H9 (cell line): Measurements from ENCODE around the gene FA2H. TPM values are rescaled to one million over a fixed set of nuclear protein-coding genes. Genes with fewer than 3 reads are reported as not detected.
"Not testable (repeated sequence)": the region's sequence is repeated elsewhere in the genome, so short reads cannot be mapped to it uniquely, and the experiment has no call there.

ENCODE experiments used
- DNase-seq: peaks from one replicate; pipeline ENCODE4 v3.0.0-alpha.2; 2017
- H2AFZ ChIP-seq: one replicate; pipeline ENCODE4 v1.6.1; 2013; ENCODE audit warnings: mild to moderate bottlenecking, low read length, control low read depth, moderate library complexity
- H2AK5ac ChIP-seq: 2 replicates; pipeline ENCODE4 v1.6.1; 2013; ENCODE audit warnings: low read length, control low read depth, mixed read lengths; ENCODE audit not compliant: insufficient read length
- H2BK120ac ChIP-seq: one replicate; pipeline ENCODE4 v1.6.1; 2013; ENCODE audit warnings: low read depth, mild to moderate bottlenecking, low read length, control low read depth, inconsistent platforms; ENCODE audit not compliant: poor library complexity, severe bottlenecking
- H2BK12ac ChIP-seq: 2 replicates; pipeline ENCODE4 v1.6.1; 2013; ENCODE audit warnings: low read length, control low read depth, mixed read lengths, low read depth; ENCODE audit not compliant: insufficient read length
- H2BK15ac ChIP-seq: 2 replicates; pipeline ENCODE4 v1.6.1; 2013; ENCODE audit warnings: low read depth, low read length, control low read depth
- H2BK20ac ChIP-seq: one replicate; pipeline ENCODE4 v1.6.1; 2013; ENCODE audit warnings: low read depth, mild to moderate bottlenecking, low read length, control low read depth, inconsistent platforms; ENCODE audit not compliant: poor library complexity, severe bottlenecking
- H2BK5ac ChIP-seq: 2 replicates; pipeline ENCODE4 v1.6.1; 2013; ENCODE audit warnings: low read length, control low read depth, mixed read lengths; ENCODE audit not compliant: insufficient read length
- H3K14ac ChIP-seq: 2 replicates; pipeline ENCODE4 v1.6.1; 2013; ENCODE audit warnings: low read length, control low read depth; ENCODE audit not compliant: insufficient read depth
- H3K18ac ChIP-seq: 2 replicates; pipeline ENCODE4 v1.6.1; 2013; ENCODE audit warnings: low read depth, mild to moderate bottlenecking, mixed read lengths, low read length, control low read depth; ENCODE audit not compliant: insufficient read length
- H3K23ac ChIP-seq: 2 replicates; pipeline ENCODE4 v1.6.1; 2013; ENCODE audit warnings: low read length, control low read depth, mixed read lengths, low read depth; ENCODE audit not compliant: insufficient read length
- H3K23me2 ChIP-seq: 2 replicates; pipeline ENCODE4 v1.6.1; 2013; ENCODE audit warnings: low read depth, mild to moderate bottlenecking, mixed read lengths, low read length, control low read depth; ENCODE audit not compliant: insufficient read length, poor library complexity, severe bottlenecking
- H3K27ac ChIP-seq: 2 replicates; pipeline ENCODE4 v1.5.1; 2013; ENCODE audit warnings: low read length, control low read depth, mixed read lengths, low read depth; ENCODE audit not compliant: insufficient read length
- H3K27me3 ChIP-seq: 2 replicates; pipeline ENCODE4 v1.6.1; 2013; ENCODE audit warnings: low read length, control low read depth, inconsistent platforms; ENCODE audit not compliant: insufficient read depth
- H3K4ac ChIP-seq: 2 replicates; pipeline ENCODE4 v1.6.1; 2013; ENCODE audit warnings: low read depth, mild to moderate bottlenecking, control low read depth, inconsistent platforms, low read length, moderate library complexity
- H3K4me1 ChIP-seq: 2 replicates; pipeline ENCODE4 v1.6.1; 2013; ENCODE audit warnings: low read length, control low read depth, inconsistent platforms; ENCODE audit not compliant: insufficient read depth
- H3K4me2 ChIP-seq: 2 replicates; pipeline ENCODE4 v1.6.1; 2013; ENCODE audit warnings: low read length, control low read depth, mixed read lengths; ENCODE audit not compliant: insufficient read length, insufficient read depth
- H3K56ac ChIP-seq: 2 replicates; pipeline ENCODE4 v1.6.1; 2013; ENCODE audit warnings: low read depth, mild to moderate bottlenecking, mixed read lengths, low read length, control low read depth; ENCODE audit not compliant: insufficient read length
- H3K79me1 ChIP-seq: 2 replicates; pipeline ENCODE4 v1.6.1; 2013; ENCODE audit warnings: low read depth, mild to moderate bottlenecking, moderate library complexity, low read length, control low read depth, inconsistent platforms; ENCODE audit not compliant: insufficient read depth, poor library complexity, severe bottlenecking
- H3K79me2 ChIP-seq: 2 replicates; pipeline ENCODE4 v1.6.1; 2013; ENCODE audit warnings: low read length, control low read depth, inconsistent platforms; ENCODE audit not compliant: insufficient read depth
- H3K9ac ChIP-seq: 2 replicates; pipeline ENCODE4 v1.6.1; 2013; ENCODE audit warnings: low read length, control low read depth, mixed read lengths; ENCODE audit not compliant: insufficient read length; ENCODE audit errors: extremely low read depth
- H3K9me3 ChIP-seq: one replicate; pipeline ENCODE4 v1.6.1; 2013; ENCODE audit warnings: low read depth, low read length, inconsistent platforms; ENCODE audit not compliant: control insufficient read depth
- H3T11ph ChIP-seq: one replicate; pipeline ENCODE4 v1.6.1; 2013; ENCODE audit warnings: mild to moderate bottlenecking, low read length, control low read depth, inconsistent platforms
- H4K20me1 ChIP-seq: one replicate; pipeline ENCODE4 v1.6.1; 2013; ENCODE audit not compliant: control insufficient read depth, insufficient read length, insufficient read depth
- H4K5ac ChIP-seq: 2 replicates; pipeline ENCODE4 v1.6.1; 2013; ENCODE audit warnings: low read depth, mild to moderate bottlenecking, mixed read lengths, low read length, control low read depth; ENCODE audit not compliant: insufficient read length
- H4K8ac ChIP-seq: replicated peaks from 2 replicates; pipeline ENCODE4 v1.6.1; 2013; ENCODE audit warnings: low read length, control low read depth, mixed read lengths, low read depth; ENCODE audit not compliant: insufficient read length
- H4K91ac ChIP-seq: 2 replicates; pipeline ENCODE4 v1.6.1; 2013; ENCODE audit warnings: low read depth, mild to moderate bottlenecking, moderate library complexity, mixed read lengths, low read length, control low read depth; ENCODE audit not compliant: insufficient read length
- H3K27ac Mint-ChIP-seq, 3 experiments: 2 replicates in 2 of 3; 3 replicates in 1 of 3; pipeline ENCODE4 v1.8.0; 2020 to 2021; ENCODE audit warnings: mixed read lengths in 3 of 3, mild to moderate bottlenecking in 1 of 3, moderate library complexity in 1 of 3
- H3K27me3 Mint-ChIP-seq: 2 replicates; pipeline ENCODE4 v1.8.0; 2021; ENCODE audit warnings: low read depth, mild to moderate bottlenecking, moderate library complexity, mixed read lengths
- H3K36me3 Mint-ChIP-seq, 3 experiments: 2 replicates in 2 of 3; 3 replicates in 1 of 3; pipeline ENCODE4 v1.8.0; 2020 to 2021; ENCODE audit warnings: low read depth in 3 of 3, mixed read lengths in 3 of 3; ENCODE audit not compliant: insufficient read depth in 1 of 3
- H3K4me1 Mint-ChIP-seq, 2 experiments: 2 replicates each; pipeline ENCODE4 v1.8.0; 2020; ENCODE audit warnings: mixed read lengths in 2 of 2
- H3K4me3 Mint-ChIP-seq, 2 experiments: 2 replicates in 1 of 2; 3 replicates in 1 of 2; pipeline ENCODE4 v1.8.0; 2020 to 2021; ENCODE audit warnings: mild to moderate bottlenecking in 2 of 2, mixed read lengths in 2 of 2, moderate library complexity in 1 of 2
- H3K9me3 Mint-ChIP-seq, 2 experiments: 2 replicates in 1 of 2; 3 replicates in 1 of 2; pipeline ENCODE4 v1.8.0; 2020; ENCODE audit warnings: mild to moderate bottlenecking in 2 of 2, mixed read lengths in 2 of 2, moderate library complexity in 1 of 2
- WGBS: extraction: QIAGEN DNeasy Blood & Tissue Kit; methylation state at CpG from one replicate; pipeline ENCODE4 v1.1.7; 2013; ENCODE audit warnings: missing lambda C conversion rate, low lambda C conversion rate, mixed read lengths; ENCODE audit not compliant: insufficient read length; ENCODE audit errors: extremely low coverage; 5-methylcytosine and 5-hydroxymethylcytosine counted together
- total RNA-seq: library from RNA; stranded (reverse); gene quantifications from 2 replicates; pipeline ENCODE4 v1.2.1, GENCODE V29; 2021
- TF ChIP-seq, protein P1 (sequence below): fragments of 200-600 bp; sonication (generic); conservative IDR thresholded peaks from 3 replicates; pipeline ENCODE4 v1.8.0; 2021; ENCODE audit warnings: antibody characterized with exemption, mild to moderate bottlenecking

The FA2H gene
- total RNA-seq, 1 experiment from 2014 or later, result 25.1 TPM

DNA sequence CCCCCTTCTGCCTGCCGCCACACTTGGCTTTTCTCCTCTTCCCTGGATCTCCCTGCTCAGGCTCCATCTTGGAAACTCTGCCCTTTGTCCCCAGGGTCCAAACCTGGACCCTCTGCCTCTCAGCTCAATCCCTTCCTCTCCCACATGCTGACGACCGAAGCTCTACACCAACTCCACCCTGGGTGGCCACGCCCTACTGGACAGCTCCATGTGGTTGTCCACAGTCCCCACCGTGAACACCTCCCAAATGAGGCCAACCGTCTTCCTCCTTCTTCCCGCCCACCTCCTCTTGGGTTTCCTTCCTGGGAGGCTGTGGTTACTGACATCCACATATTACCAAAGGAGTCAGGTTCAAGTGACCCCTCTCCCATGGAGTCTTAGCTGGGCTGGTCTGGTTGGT, 51.4 kb downstream of the FA2H start:
- Histone ChIP-seq H2BK20ac (no peak overlapping the region), H2AFZ (no peak overlapping the region), H3K9me3 (no peaks in the 10 kb centered on the region), H3T11ph (no peak overlapping the region), H3K27me3 (no peaks in the 10 kb centered on the region), H3K79me2 (no peaks in the 10 kb centered on the region), H3K27ac (no peak overlapping the region), H3K23me2 (no peaks in the 10 kb centered on the region), H4K91ac (no peak overlapping the region), H2BK15ac (no peak overlapping the region), H4K8ac (no peak overlapping the region), H3K4me2 (no peak overlapping the region), H3K4ac (no peak overlapping the region), H3K18ac (no peak overlapping the region), H3K14ac (no peak overlapping the region), H4K5ac (no peak overlapping the region), H3K9ac (no peak overlapping the region), H2BK5ac (no peak overlapping the region), H3K4me1 (no peaks in the 10 kb centered on the region; the same call in 1 of the 2 replicates), H3K79me1 (no peaks in the 10 kb centered on the region), H2BK120ac (no peak overlapping the region), H2AK5ac (no peak overlapping the region), H3K56ac (no peak overlapping the region), H3K23ac (no peak overlapping the region), H2BK12ac (no peak overlapping the region), H4K20me1 (no peaks in the 10 kb centered on the region)
- TF ChIP-seq, protein P1, sequence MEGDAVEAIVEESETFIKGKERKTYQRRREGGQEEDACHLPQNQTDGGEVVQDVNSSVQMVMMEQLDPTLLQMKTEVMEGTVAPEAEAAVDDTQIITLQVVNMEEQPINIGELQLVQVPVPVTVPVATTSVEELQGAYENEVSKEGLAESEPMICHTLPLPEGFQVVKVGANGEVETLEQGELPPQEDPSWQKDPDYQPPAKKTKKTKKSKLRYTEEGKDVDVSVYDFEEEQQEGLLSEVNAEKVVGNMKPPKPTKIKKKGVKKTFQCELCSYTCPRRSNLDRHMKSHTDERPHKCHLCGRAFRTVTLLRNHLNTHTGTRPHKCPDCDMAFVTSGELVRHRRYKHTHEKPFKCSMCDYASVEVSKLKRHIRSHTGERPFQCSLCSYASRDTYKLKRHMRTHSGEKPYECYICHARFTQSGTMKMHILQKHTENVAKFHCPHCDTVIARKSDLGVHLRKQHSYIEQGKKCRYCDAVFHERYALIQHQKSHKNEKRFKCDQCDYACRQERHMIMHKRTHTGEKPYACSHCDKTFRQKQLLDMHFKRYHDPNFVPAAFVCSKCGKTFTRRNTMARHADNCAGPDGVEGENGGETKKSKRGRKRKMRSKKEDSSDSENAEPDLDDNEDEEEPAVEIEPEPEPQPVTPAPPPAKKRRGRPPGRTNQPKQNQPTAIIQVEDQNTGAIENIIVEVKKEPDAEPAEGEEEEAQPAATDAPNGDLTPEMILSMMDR, result no peak
- Mint-ChIP-seq H3K4me1 (peaks cover 5 to 6% of the 10 kb centered on the region in 2 experiments; a peak in 3 of 4 replicates), H3K9me3 (peaks cover 11% of the 10 kb centered on the region in 2 experiments), H3K36me3 (peaks cover 3 to 28% (median 7%) of the 10 kb centered on the region in 3 experiments; a peak in 5 of 7 replicates), H3K27me3 (no peaks in the 10 kb centered on the region; the same call in none of the 2 replicates), H3K4me3 (no peak overlapping the region), H3K27ac (peak overlapping the region in 1 of 3 experiments; percentile 66; a peak in 1 of 7 replicates)
- WGBS, result no CpG with 5 or more reads among the region's 7 CpGs
- DNase-seq, result no peak

DNA sequence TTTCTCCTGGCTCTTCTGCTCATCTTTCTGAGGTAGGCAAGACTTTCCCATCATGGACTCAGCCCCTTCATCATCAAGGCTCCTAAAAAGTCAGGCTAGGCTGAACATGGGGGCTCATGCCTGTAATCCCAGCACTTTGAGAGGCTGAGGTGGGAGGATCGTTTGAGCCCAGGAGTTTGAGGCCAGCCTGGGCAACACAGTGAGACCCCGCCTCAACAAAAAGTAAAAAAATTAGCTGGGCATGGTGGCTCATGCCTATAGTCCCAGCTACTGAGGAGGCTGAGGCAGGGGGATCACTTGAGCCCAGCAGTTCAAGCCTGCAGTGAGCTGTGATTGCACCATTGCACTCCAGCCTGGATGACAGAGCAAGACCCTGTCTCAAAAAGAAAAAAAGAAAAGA, 52.5 kb downstream of the FA2H start:
- not testable (repeated sequence) for H2BK15ac ChIP-seq

More for the DNA sequence above, 52.5 kb downstream of the FA2H start:
- not testable (repeated sequence) for H2BK12ac ChIP-seq, H3K18ac ChIP-seq, H2BK120ac ChIP-seq, H3T11ph ChIP-seq, H3K4me1 ChIP-seq, H4K8ac ChIP-seq, H3K4me3 Mint-ChIP-seq, H3K56ac ChIP-seq, H2BK20ac ChIP-seq, H4K20me1 ChIP-seq, H2AK5ac ChIP-seq, H3K27me3 Mint-ChIP-seq, H3K9me3 Mint-ChIP-seq, H3K4ac ChIP-seq, H3K27ac ChIP-seq, H3K4me2 ChIP-seq, H2AFZ ChIP-seq, H3K23me2 ChIP-seq, H3K79me2 ChIP-seq, H3K79me1 ChIP-seq, H3K27me3 ChIP-seq, H3K23ac ChIP-seq, DNase-seq, H3K4me1 Mint-ChIP-seq, H2BK5ac ChIP-seq, H3K9ac ChIP-seq, H4K5ac ChIP-seq, H3K9me3 ChIP-seq, H3K27ac Mint-ChIP-seq, H4K91ac ChIP-seq, H3K14ac ChIP-seq
- H3K36me3 Mint-ChIP-seq, result peaks cover 3 to 26% (median 4%) of the 10 kb centered on the region in 3 experiments; a peak in 5 of 7 replicates
- WGBS, result no CpG with 5 or more reads among the region's 2 CpGs
